HG03342 (cell line): ENCODE data around the gene PAX2.

Experiments used
- ATAC-seq: cut with Tn5 transposase; IDR thresholded peaks from one replicate; pipeline ENCODE4 v1.9.1; 2021; ENCODE audit warnings: mild to moderate bottlenecking, moderate library complexity; ENCODE audit not compliant: unreplicated experiment

PAX2 gene

GRCh38 chr10:100873827-100874326, 128.5 kb downstream of the PAX2 start:
- no peak for ATAC-seq

GRCh38 chr10:100874702-100875483, 129.5 kb downstream of the PAX2 start:
- ATAC-seq = no peak

GRCh38 chr10:100875484-100876166, 130.2 kb downstream of the PAX2 start:
- no peak for ATAC-seq

- ATAC-seq = no peak
Measured at GRCh38 chr10:100876585-100877460, 131.4 kb downstream of the PAX2 start.

GRCh38 chr10:100877461-100877850, 132.1 kb downstream of the PAX2 start:
- ATAC-seq = no peak

- ATAC-seq = no peak
Measured at GRCh38 chr10:100878291-100878910, 133.0 kb downstream of the PAX2 start.
